A673 (cell line): ENCODE measurements around the gene ATXN2.

Experiments
- CTCF ChIP-seq: fragments of 300-800, 200-600 bp; sonication (generic); conservative IDR thresholded peaks from 2 replicates; pipeline ENCODE4 v1.5.1; 2017; ENCODE audit warnings: low read depth, mild to moderate bottlenecking, antibody characterized with exemption, low read length, moderate library complexity, mixed read lengths
- EZH2 ChIP-seq: fragments of 200-600 bp; sonication (generic); IDR thresholded peaks from 2 replicates; pipeline ENCODE4 v1.6.1; 2017; ENCODE audit warnings: borderline replicate concordance, low read depth, mild to moderate bottlenecking, mixed read lengths, antibody characterized with exemption, low read length; ENCODE audit not compliant: poor library complexity, severe bottlenecking

DNA sequence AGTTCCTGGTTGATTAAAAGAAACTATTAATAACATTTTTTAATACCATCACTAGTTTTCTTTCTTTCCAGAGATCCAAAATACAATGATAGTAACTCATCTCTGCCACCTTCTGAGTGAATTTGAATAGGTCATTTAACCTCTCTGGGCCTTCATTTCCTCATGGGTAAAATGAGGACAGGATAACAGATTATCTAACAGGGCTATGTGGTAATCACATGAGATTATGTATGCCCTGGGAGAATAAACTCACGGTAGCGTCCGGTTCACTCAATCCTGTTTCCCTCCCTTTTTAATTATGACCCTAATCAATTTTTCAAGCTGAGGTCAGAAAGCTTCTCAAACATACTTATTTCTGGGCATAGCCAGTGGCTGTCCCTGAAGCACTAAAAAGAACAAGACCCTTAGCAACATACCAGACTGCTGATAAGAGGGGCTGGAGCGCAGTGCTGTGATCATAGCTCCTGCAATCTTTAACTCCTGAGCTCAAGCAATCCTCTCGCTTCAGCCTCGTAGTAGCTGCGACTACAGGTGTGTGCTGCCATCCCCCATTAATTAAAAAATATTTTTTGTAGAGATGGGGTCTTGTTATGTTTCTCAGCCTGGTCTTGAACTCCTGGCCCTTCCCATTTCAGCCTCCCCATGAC, 24.2 kb downstream of the ATXN2 start:
- TF ChIP-seq CTCF (no peak), EZH2 (no peak)
